B cell (primary cell): ENCODE results near the gene SGF29. TPM values are rescaled to one million over a fixed set of nuclear protein-coding genes. Genes with fewer than 3 reads are reported as not detected.

Source experiments
- ATAC-seq: fragments of 200-7000 bp; cut with Tn5 transposase; one replicate; pipeline ENCODE4 v1.10.0; 2021; ENCODE audit warnings: low read depth, mild to moderate bottlenecking, moderate number of reproducible peaks, moderate library complexity
- CTCF ChIA-PET: fragments of 350-600 bp; sonication (Branson Sonifier 250); formaldehyde crosslinking; loops from one replicate; lab custom pipeline; 2021; ENCODE audit warnings: antibody characterized with exemption, inconsistent platforms; lab: Charles Lee
- POLR2A ChIA-PET: fragments of 350-600 bp; sonication (Branson Sonifier 250); formaldehyde crosslinking; loops from one replicate; lab custom pipeline; 2021; ENCODE audit warnings: antibody characterized with exemption; lab: Charles Lee
- DNase-seq: peaks from one replicate; pipeline ENCODE4 v3.0.0; 2013
- H2AFZ ChIP-seq: 2 replicates; pipeline ENCODE4 v1.6.1; 2012; ENCODE audit warnings: mild to moderate bottlenecking, low read depth, low read length; ENCODE audit not compliant: insufficient read depth, poor library complexity, severe bottlenecking
- H3K27ac ChIP-seq, 2 donors: 1 replicate in 1 of 2; 2 replicates in 1 of 2; pipeline ENCODE4 v1.5.1; 2012 to 2013; ENCODE audit warnings: low read length in 2 of 2, mild to moderate bottlenecking in 2 of 2, moderate library complexity in 1 of 2
- H3K27me3 ChIP-seq, 4 experiments: fragments of 200-600 bp in 1 of 4; sonication (generic) in 1 of 4; replicated peaks in 1 of 4; 1 replicate in 2 of 4; 2 replicates in 2 of 4; pipeline versions ENCODE4 v1.6.1 to v1.7.0; 2013 to 2016; ENCODE audit warnings: low read length in 3 of 4, mild to moderate bottlenecking in 2 of 4, mixed read lengths in 1 of 4, moderate library complexity in 1 of 4; ENCODE audit not compliant: insufficient read depth in 4 of 4, control insufficient read depth in 3 of 4; ENCODE audit errors: control extremely low read depth in 1 of 4
- H3K36me3 ChIP-seq, 2 experiments: replicated peaks in 1 of 2; 1 replicate in 1 of 2; 2 replicates in 1 of 2; pipeline versions ENCODE4 v1.6.1 to v1.7.1; 2013; ENCODE audit warnings: low read length in 1 of 2; ENCODE audit not compliant: insufficient read depth in 2 of 2, control insufficient read depth in 1 of 2; ENCODE audit errors: control extremely low read depth in 1 of 2, extremely low read depth in 1 of 2
- H3K4me1 ChIP-seq, 2 donors: fragments of 200-600 bp in 1 of 2; sonication (generic) in 1 of 2; 1 replicate in 1 of 2; 2 replicates in 1 of 2; pipeline versions ENCODE4 v1.5.1 to v1.6.1; 2013 to 2017; ENCODE audit warnings: low read length in 2 of 2; ENCODE audit not compliant: control insufficient read depth in 2 of 2, insufficient read depth in 2 of 2
- H3K4me2 ChIP-seq: replicated peaks from 2 replicates; pipeline ENCODE3; 2012; ENCODE audit warnings: mild to moderate bottlenecking, low read depth, low read length; ENCODE audit not compliant: poor library complexity, severe bottlenecking
- H3K4me3 ChIP-seq, 5 experiments: fragments of 200-600 bp in 1 of 5; sonication (generic) in 1 of 5; 1 replicate in 3 of 5; 2 replicates in 2 of 5; pipeline versions ENCODE4 v1.5.1 to v1.7.0; 2011 to 2016; ENCODE audit warnings: low read length in 4 of 5, mild to moderate bottlenecking in 4 of 5, low read depth in 2 of 5, control low read depth in 1 of 5, moderate library complexity in 1 of 5; ENCODE audit not compliant: insufficient read depth in 1 of 5; ENCODE audit errors: control extremely low read depth in 1 of 5, extremely low read depth in 1 of 5
- H3K79me2 ChIP-seq: fragments of 200-600 bp; sonication (generic); one replicate; pipeline ENCODE4 v1.6.0; 2016; ENCODE audit warnings: low read length; ENCODE audit not compliant: control insufficient read depth, insufficient read depth
- H3K9ac ChIP-seq: fragments of 200-600 bp; sonication (generic); 2 replicates; pipeline ENCODE4 v1.6.1; 2017; ENCODE audit warnings: mild to moderate bottlenecking, low read length, moderate library complexity
- H3K9me3 ChIP-seq, 3 donors: one replicate each; pipeline versions ENCODE4 v1.6.1 to v1.7.1; 2013; ENCODE audit warnings: low read length in 2 of 3; ENCODE audit not compliant: control insufficient read depth in 2 of 3, insufficient read depth in 1 of 3; ENCODE audit errors: control extremely low read depth in 1 of 3
- H4K20me1 ChIP-seq: 2 replicates; pipeline ENCODE4 v1.6.0; 2012; ENCODE audit warnings: mild to moderate bottlenecking, low read length; ENCODE audit not compliant: insufficient read depth, control insufficient read depth, poor library complexity, severe bottlenecking
- H3K27ac Mint-ChIP-seq: one replicate; pipeline ENCODE4 v1.8.0; 2021; ENCODE audit warnings: mixed read lengths
- H3K27me3 Mint-ChIP-seq: one replicate; pipeline ENCODE4 v1.8.0; 2021; ENCODE audit warnings: mixed read lengths
- H3K4me1 Mint-ChIP-seq: one replicate; pipeline ENCODE4 v1.8.0; 2021; ENCODE audit warnings: mixed read lengths
- H3K4me3 Mint-ChIP-seq: one replicate; pipeline ENCODE4 v1.8.0; 2021; ENCODE audit warnings: mixed read lengths
- H3K9me3 Mint-ChIP-seq: one replicate; pipeline ENCODE4 v1.8.0; 2022; ENCODE audit warnings: mixed read lengths; ENCODE audit not compliant: insufficient read depth
- CTCF ChIP-seq: fragments of 200-600 bp; IDR thresholded peaks from one replicate; pipeline ENCODE4 v1.8.0; 2022; ENCODE audit warnings: antibody characterized with exemption, mild to moderate bottlenecking
- EZH2 ChIP-seq: IDR thresholded peaks from 2 replicates; pipeline ENCODE4 v1.6.1; 2012; ENCODE audit warnings: borderline replicate concordance, low read depth, mild to moderate bottlenecking, moderate library complexity, low read length; ENCODE audit not compliant: insufficient read depth, poor library complexity, severe bottlenecking
- WGBS: methylation state at CpG from one replicate; pipeline ENCODE4 v1.1.5; 2013; ENCODE audit warnings: missing lambda C conversion rate; ENCODE audit not compliant: insufficient coverage; 5-methylcytosine and 5-hydroxymethylcytosine counted together
- intact Hi-C: fragments of 100-400 bp; cut with micrococcal nuclease; formaldehyde crosslinking; loops from one replicate; pipeline ENCODE4 v1.10.0; 2022
- polyA plus RNA-seq: library from polyadenylated mRNA; depleted of rRNA; stranded (reverse); fragments of >200 nt; gene quantifications from 2 replicates; pipeline ENCODE4 v1.2.3, GENCODE V29; 2012
- total RNA-seq, 2 donors: library from RNA; stranded (reverse); fragments of 120-200 nt in 1 of 2; gene quantifications; 1 replicate in 1 of 2; 2 replicates in 1 of 2; pipeline versions ENCODE4 v1.2.3 to v1.2.4, GENCODE V29; 2013 to 2022

SGF29 gene
- total and polyA plus RNA-seq, 2 donors (not counting 1 experiment from before 2014, with no cell fraction given), result 24.0 to 52.9 TPM

- Mint-ChIP-seq H3K4me3 (no peak overlapping the region), H3K4me1 (peaks cover 3% of the 10 kb centered on the region), H3K9me3 (no peaks in the 10 kb centered on the region), H3K27me3 (no peaks in the 10 kb centered on the region), H3K27ac (no peak overlapping the region)
- 88% methylated on average over 11 of the region's 11 CpGs for WGBS
- DNase-seq, result no peak
- no peaks in the 10 kb centered on the region for H3K9me3 ChIP-seq
- no peaks in the 10 kb centered on the region for H3K36me3 ChIP-seq
- H4K20me1 ChIP-seq, result no peaks in the 10 kb centered on the region
- H3K27ac ChIP-seq, result no peak overlapping the region
- H3K79me2 ChIP-seq, result no peaks in the 10 kb centered on the region
- ChIA-PET CTCF (no interaction called here), POLR2A (no interaction called here)
- no peaks in the 10 kb centered on the region for H3K27me3 ChIP-seq
- no peak overlapping the region for H3K4me3 ChIP-seq
- intact Hi-C loops, result no loop called here
- TF ChIP-seq EZH2 (no peak), CTCF (no peak)
- H3K4me1 ChIP-seq, result no peaks in the 10 kb centered on the region
- ATAC-seq, result no peak
- H3K4me2 ChIP-seq, result no peak overlapping the region
- no peak overlapping the region for H3K9ac ChIP-seq
- H2AFZ ChIP-seq, result no peak overlapping the region
These were observed 49.9 kb downstream of the SGF29 start for GRCh38 chr16:28603381-28604185.

- Histone ChIP-seq H3K79me2 (no peaks in the 10 kb centered on the region), H4K20me1 (no peaks in the 10 kb centered on the region), H3K36me3 (no peaks in the 10 kb centered on the region), H3K27me3 (no peaks in the 10 kb centered on the region), H3K4me1 (no peaks in the 10 kb centered on the region), H3K9ac (no peak overlapping the region), H3K27ac (no peak overlapping the region), H2AFZ (no peak overlapping the region), H3K4me3 (no peak overlapping the region), H3K9me3 (no peaks in the 10 kb centered on the region), H3K4me2 (no peak overlapping the region)
- ChIA-PET POLR2A (no interaction called here), CTCF (no interaction called here)
- H3K9me3 Mint-ChIP-seq, result no peaks in the 10 kb centered on the region
- TF ChIP-seq EZH2 (no peak), CTCF (no peak)
- 94% methylated on average over 5 of the region's 8 CpGs for WGBS
- H3K27ac Mint-ChIP-seq, result no peak overlapping the region
- no peak for ATAC-seq
- peaks cover 3% of the 10 kb centered on the region for H3K4me1 Mint-ChIP-seq
- H3K4me3 Mint-ChIP-seq, result no peak overlapping the region
- no peaks in the 10 kb centered on the region for H3K27me3 Mint-ChIP-seq
- no peak for DNase-seq
- intact Hi-C loops, result no loop called here
These were observed 50.5 kb downstream of the SGF29 start for GRCh38 chr16:28604186-28604565.
